ENCODE measurements around the gene PALMD. TPM values are rescaled to one million over a fixed set of nuclear protein-coding genes. Genes with fewer than 3 reads are reported as not detected.

Gene PALMD
- polyA plus RNA-seq, 1 of the 3 experiments (the other 2 are of a cell fraction), result 1.8 TPM

DNA sequence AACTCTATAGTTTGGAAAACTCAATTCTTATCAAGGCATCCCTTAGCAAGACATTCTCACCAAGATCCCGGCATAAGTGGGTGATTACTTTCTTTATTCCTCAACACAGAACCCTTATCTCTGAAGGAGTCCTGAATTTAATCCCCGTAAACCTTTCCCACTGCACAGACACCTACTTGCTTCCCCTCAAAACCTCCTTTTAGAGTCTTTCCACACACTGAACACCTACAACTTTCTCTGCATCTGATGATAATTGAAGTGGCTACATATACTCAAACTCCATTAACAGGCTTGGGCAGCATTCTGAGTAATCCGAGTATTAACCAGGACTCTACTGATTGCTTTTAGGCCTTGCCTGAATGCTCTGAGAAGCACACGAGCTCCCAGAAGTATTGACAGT is 23.5 kb downstream of the PALMD start:
- Histone ChIP-seq H3K4me2 (no peak overlapping the region), H3K79me2 (ENCODE audit: insufficient read depth) (no peaks in the 10 kb centered on the region), H3K27ac (ENCODE audit: low read depth in 2 of 2, low read length in 1 of 2) (no peak overlapping the region), H2AFZ (ENCODE audit: low read depth) (no peak overlapping the region), H3K9ac (no peak overlapping the region), H3K4me1 (ENCODE audit: control insufficient read depth in 1 of 2, insufficient read depth in 2 of 2, low read depth in 1 of 2, low read length in 1 of 2) (peaks cover 2 to 4% of the 10 kb centered on the region in 2 experiments; a peak in 3 of 4 replicates), H3K9me2 (no peaks in the 10 kb centered on the region), H3K4me3 (ENCODE audit: low read depth in 2 of 2, low read length in 1 of 2) (no peak overlapping the region), H3K9me3 (no peaks in the 10 kb centered on the region), H3K36me3 (replicated peaks in 1 of 2; ENCODE audit: control insufficient read depth in 1 of 2, insufficient read depth in 2 of 2, low read length in 1 of 2) (peaks cover 0 to 41% of the 10 kb centered on the region in 2 experiments), H3F3A (replicated peaks; ENCODE audit: insufficient read depth) (no peaks in the 10 kb centered on the region), H4K20me1 (ENCODE audit: insufficient read depth) (no peaks in the 10 kb centered on the region), H3K27me3 (ENCODE audit: insufficient read depth) (no peaks in the 10 kb centered on the region)
- DNase-seq, result no peak
- CTCF ChIA-PET, result no interaction called here
- 96% methylated on average over 4 of the region's 4 CpGs for WGBS (ENCODE audit: low lambda C conversion rate)
- POLR2A ChIA-PET, result no interaction called here
- no peak for TF ChIP-seq USF1 (IDR thresholded peaks at IDR 0.05; ENCODE audit: borderline replicate concordance, low read depth)
- no peak for TF ChIP-seq MAX (IDR thresholded peaks at IDR 0.05; ENCODE audit: low read depth)
- no peak for TF ChIP-seq EZH2phosphoT487 (IDR thresholded peaks at IDR 0.05; ENCODE audit: borderline replicate concordance, low read depth)
- no peak for TF ChIP-seq NFIC (IDR thresholded peaks at IDR 0.05; ENCODE audit: borderline replicate concordance)
- TF ChIP-seq, protein P1, sequence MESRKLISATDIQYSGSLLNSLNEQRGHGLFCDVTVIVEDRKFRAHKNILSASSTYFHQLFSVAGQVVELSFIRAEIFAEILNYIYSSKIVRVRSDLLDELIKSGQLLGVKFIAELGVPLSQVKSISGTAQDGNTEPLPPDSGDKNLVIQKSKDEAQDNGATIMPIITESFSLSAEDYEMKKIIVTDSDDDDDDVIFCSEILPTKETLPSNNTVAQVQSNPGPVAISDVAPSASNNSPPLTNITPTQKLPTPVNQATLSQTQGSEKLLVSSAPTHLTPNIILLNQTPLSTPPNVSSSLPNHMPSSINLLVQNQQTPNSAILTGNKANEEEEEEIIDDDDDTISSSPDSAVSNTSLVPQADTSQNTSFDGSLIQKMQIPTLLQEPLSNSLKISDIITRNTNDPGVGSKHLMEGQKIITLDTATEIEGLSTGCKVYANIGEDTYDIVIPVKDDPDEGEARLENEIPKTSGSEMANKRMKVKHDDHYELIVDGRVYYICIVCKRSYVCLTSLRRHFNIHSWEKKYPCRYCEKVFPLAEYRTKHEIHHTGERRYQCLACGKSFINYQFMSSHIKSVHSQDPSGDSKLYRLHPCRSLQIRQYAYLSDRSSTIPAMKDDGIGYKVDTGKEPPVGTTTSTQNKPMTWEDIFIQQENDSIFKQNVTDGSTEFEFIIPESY (IDR thresholded peaks at IDR 0.05; ENCODE audit: borderline replicate concordance, low read depth), result no peak
- no peak for TF ChIP-seq RFX5 (IDR thresholded peaks at IDR 0.05; ENCODE audit: low read length)
- no peak for TF ChIP-seq GABPA (IDR thresholded peaks at IDR 0.05; ENCODE audit: low read depth)
- no peak for TF ChIP-seq RXRA (IDR thresholded peaks at IDR 0.05; ENCODE audit: borderline replicate concordance, low read depth)
- no peak for TF ChIP-seq TEAD4 (IDR thresholded peaks at IDR 0.05; ENCODE audit: borderline replicate concordance, insufficient read depth)
- TF ChIP-seq MEF2A (IDR thresholded peaks at IDR 0.05; ENCODE audit: borderline replicate concordance, low read depth), result no peak
- TF ChIP-seq, protein P2, sequence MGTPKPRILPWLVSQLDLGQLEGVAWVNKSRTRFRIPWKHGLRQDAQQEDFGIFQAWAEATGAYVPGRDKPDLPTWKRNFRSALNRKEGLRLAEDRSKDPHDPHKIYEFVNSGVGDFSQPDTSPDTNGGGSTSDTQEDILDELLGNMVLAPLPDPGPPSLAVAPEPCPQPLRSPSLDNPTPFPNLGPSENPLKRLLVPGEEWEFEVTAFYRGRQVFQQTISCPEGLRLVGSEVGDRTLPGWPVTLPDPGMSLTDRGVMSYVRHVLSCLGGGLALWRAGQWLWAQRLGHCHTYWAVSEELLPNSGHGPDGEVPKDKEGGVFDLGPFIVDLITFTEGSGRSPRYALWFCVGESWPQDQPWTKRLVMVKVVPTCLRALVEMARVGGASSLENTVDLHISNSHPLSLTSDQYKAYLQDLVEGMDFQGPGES (IDR thresholded peaks at IDR 0.05; ENCODE audit: low read depth, low read length), result no peak
- no peak for TF ChIP-seq RAD21 (IDR thresholded peaks at IDR 0.05; ENCODE audit: low read length)
- TF ChIP-seq SMC3 (IDR thresholded peaks at IDR 0.05; ENCODE audit: low read depth, low read length), result no peak
- no peak for TF ChIP-seq MXI1 (IDR thresholded peaks at IDR 0.05; ENCODE audit: low read depth, low read length)

- Histone ChIP-seq H3F3A (replicated peaks; ENCODE audit: insufficient read depth) (no peaks in the 10 kb centered on the region), H3K36me3 (replicated peaks in 1 of 2; ENCODE audit: control insufficient read depth in 1 of 2, insufficient read depth in 2 of 2, low read length in 1 of 2) (peaks cover 0 to 42% of the 10 kb centered on the region in 2 experiments), H3K79me2 (ENCODE audit: insufficient read depth) (no peaks in the 10 kb centered on the region), H3K27ac (ENCODE audit: low read depth in 2 of 2, low read length in 1 of 2) (no peak overlapping the region), H3K4me2 (no peak overlapping the region), H3K27me3 (ENCODE audit: insufficient read depth) (no peaks in the 10 kb centered on the region), H3K9me2 (no peaks in the 10 kb centered on the region), H3K4me1 (ENCODE audit: control insufficient read depth in 1 of 2, insufficient read depth in 2 of 2, low read depth in 1 of 2, low read length in 1 of 2) (peaks cover 4 to 6% of the 10 kb centered on the region in 2 experiments; a peak in 3 of 4 replicates), H4K20me1 (ENCODE audit: insufficient read depth) (no peaks in the 10 kb centered on the region), H3K4me3 (ENCODE audit: low read depth in 2 of 2, low read length in 1 of 2) (no peak overlapping the region), H2AFZ (ENCODE audit: low read depth) (no peak overlapping the region), H3K9ac (no peak overlapping the region), H3K9me3 (no peaks in the 10 kb centered on the region)
- ChIA-PET CTCF (no interaction called here), POLR2A (no interaction called here)
- TF ChIP-seq, protein P3, sequence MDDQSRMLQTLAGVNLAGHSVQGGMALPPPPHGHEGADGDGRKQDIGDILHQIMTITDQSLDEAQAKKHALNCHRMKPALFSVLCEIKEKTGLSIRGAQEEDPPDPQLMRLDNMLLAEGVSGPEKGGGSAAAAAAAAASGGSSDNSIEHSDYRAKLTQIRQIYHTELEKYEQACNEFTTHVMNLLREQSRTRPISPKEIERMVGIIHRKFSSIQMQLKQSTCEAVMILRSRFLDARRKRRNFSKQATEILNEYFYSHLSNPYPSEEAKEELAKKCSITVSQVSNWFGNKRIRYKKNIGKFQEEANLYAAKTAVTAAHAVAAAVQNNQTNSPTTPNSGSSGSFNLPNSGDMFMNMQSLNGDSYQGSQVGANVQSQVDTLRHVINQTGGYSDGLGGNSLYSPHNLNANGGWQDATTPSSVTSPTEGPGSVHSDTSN (IDR thresholded peaks at IDR 0.05), result no peak
- TF ChIP-seq NRF1 (IDR thresholded peaks at IDR 0.05; ENCODE audit: low read depth, low read length) (no peak), GATA2 (CRISPR knock-in tag; IDR thresholded peaks at IDR 0.05) (no peak), ELF1 (IDR thresholded peaks at IDR 0.05) (no peak)
- DNase-seq, result no peak
- WGBS (ENCODE audit: low lambda C conversion rate), result 89% methylated on average over 2 of the region's 2 CpGs
Observed at GRCh38 chr1:99669821-99670220, 23.9 kb downstream of the PALMD start.
